Measurements from ENCODE around the gene AHRR. TPM values are rescaled to one million over a fixed set of nuclear protein-coding genes. Genes with fewer than 3 reads are reported as not detected.
"Not testable (repeated sequence)": the region's sequence is repeated elsewhere in the genome, so short reads cannot be mapped to it uniquely, and the experiment has no call there.

AHRR gene
- 1.1 and 1.3 TPM in 2 replicates for polyA plus RNA-seq (2013)

GRCh38 chr5:321230-321725 lies at the start of gene AHRR:
AHRR (plus strand) TSS chr5:321714; CDS start chr5:343903, 22,189 bp downstream.
- no peaks in the 10 kb centered on the region for H3K79me2 ChIP-seq (ENCODE audit: control insufficient read depth, insufficient read depth, low read length, poor library complexity)
- no peaks in the 10 kb centered on the region for H3K79me1 ChIP-seq (ENCODE audit: low read length)
- H4K8ac ChIP-seq (ENCODE audit: low read depth, low read length) = no peak within 1 kb of the TSS
- H3K27ac ChIP-seq (ENCODE audit: low read depth, low read length) = no peak within 1 kb of the TSS
- no peak within 1 kb of the TSS for H3K9ac ChIP-seq (ENCODE audit: low read length)
- H2BK120ac ChIP-seq (ENCODE audit: insufficient read depth, low read length, poor library complexity) = no peak within 1 kb of the TSS
- WGBS (ENCODE audit: extremely low coverage, insufficient coverage, insufficient read length) = no CpG with 5 or more reads among the region's 51 CpGs
- H4K12ac ChIP-seq (ENCODE audit: low read depth, low read length) = no peak within 1 kb of the TSS
- no peak within 1 kb of the TSS for H3K4ac ChIP-seq (ENCODE audit: low read depth, low read length)
- H3K36me3 ChIP-seq (ENCODE audit: control insufficient read depth in 1 of 2, insufficient read depth in 2 of 2, low read length in 2 of 2) = peaks cover 2% of the 10 kb centered on the region in 2 experiments
- no peak within 1 kb of the TSS for H3K18ac ChIP-seq (ENCODE audit: low read length)
- H3K4me2 ChIP-seq (ENCODE audit: low read length) = peak within 1 kb of the TSS; percentile 97
- no peak within 1 kb of the TSS for H2BK12ac ChIP-seq (ENCODE audit: low read length)
- peak within 1 kb of the TSS; percentile 65 for H3K4me3 ChIP-seq (ENCODE audit: low read depth, low read length)
- no peak within 1 kb of the TSS for H4K91ac ChIP-seq (ENCODE audit: low read depth, low read length)
- H3K4me1 ChIP-seq (ENCODE audit: control insufficient read depth in 1 of 2, insufficient read depth in 2 of 2, low read length in 2 of 2) = peaks cover 12 to 18% of the 10 kb centered on the region in 2 experiments
- no peak within 1 kb of the TSS for H2BK5ac ChIP-seq (ENCODE audit: low read depth, low read length, poor library complexity)
- peaks cover 40% of the 10 kb centered on the region for H3K27me3 ChIP-seq (ENCODE audit: insufficient read depth, low read length)
- no peak within 1 kb of the TSS for H3K23ac ChIP-seq (ENCODE audit: low read length)
- peaks cover 5% of the 10 kb centered on the region for H3K9me3 ChIP-seq (ENCODE audit: insufficient read depth, low read depth, low read length)
- H2AK5ac ChIP-seq (ENCODE audit: low read length) = no peak within 1 kb of the TSS
- DNase-seq = peak; percentile 56 to 79
- no peak within 1 kb of the TSS for H3K14ac ChIP-seq (ENCODE audit: low read length)
- H2AFZ ChIP-seq (ENCODE audit: insufficient read depth, low read length, poor library complexity) = no peak within 1 kb of the TSS

GRCh38 chr5:271828-272167 lies 49.7 kb upstream of the AHRR start:
- peak overlapping the region; percentile 61 for H3K27ac ChIP-seq (ENCODE audit: low read depth, low read length)
- H3K23ac ChIP-seq (ENCODE audit: low read length); H2BK12ac ChIP-seq (ENCODE audit: low read length); H3K79me2 ChIP-seq (ENCODE audit: control insufficient read depth, insufficient read depth, low read length, poor library complexity); H3K4me1 ChIP-seq (ENCODE audit: control insufficient read depth in 1 of 2, insufficient read depth in 2 of 2, low read length in 2 of 2); H3K27me3 ChIP-seq (ENCODE audit: insufficient read depth, low read length); H2AK5ac ChIP-seq (ENCODE audit: low read length); H3K9me3 ChIP-seq (ENCODE audit: insufficient read depth, low read depth, low read length); DNase-seq; H3K79me1 ChIP-seq (ENCODE audit: low read length): not testable (repeated sequence)
- no CpG with 5 or more reads among the region's 41 CpGs for WGBS (ENCODE audit: extremely low coverage, insufficient coverage, insufficient read length)
- H3K4me2 ChIP-seq (ENCODE audit: low read length) = peak overlapping the region; percentile 65
- H3K4me3 ChIP-seq (ENCODE audit: low read depth, low read length) = peak overlapping the region; percentile 97
- peak overlapping the region; percentile 48 for H2BK120ac ChIP-seq (ENCODE audit: insufficient read depth, low read length, poor library complexity)
- H3K18ac ChIP-seq (ENCODE audit: low read length) = peak overlapping the region; percentile 88
- H2BK5ac ChIP-seq (ENCODE audit: low read depth, low read length, poor library complexity) = peak overlapping the region; percentile 24
- H3K9ac ChIP-seq (ENCODE audit: low read length) = peak overlapping the region; percentile 94
- peak overlapping the region; percentile 34 for H4K12ac ChIP-seq (ENCODE audit: low read depth, low read length)
- peak overlapping the region; percentile 73 for H3K4ac ChIP-seq (ENCODE audit: low read depth, low read length)
- peak overlapping the region; percentile 85 for H4K8ac ChIP-seq (ENCODE audit: low read depth, low read length)
- peaks cover 13 to 15% of the 10 kb centered on the region in 2 experiments for H3K36me3 ChIP-seq (ENCODE audit: control insufficient read depth in 1 of 2, insufficient read depth in 2 of 2, low read length in 2 of 2)
- peak overlapping the region; percentile 80 for H4K91ac ChIP-seq (ENCODE audit: low read depth, low read length)
- peak overlapping the region; percentile 65 for H2AFZ ChIP-seq (ENCODE audit: insufficient read depth, low read length, poor library complexity)
- H3K14ac ChIP-seq (ENCODE audit: low read length) = peak overlapping the region; percentile 74

- H4K91ac ChIP-seq (ENCODE audit: low read depth, low read length); H2BK12ac ChIP-seq (ENCODE audit: low read length); DNase-seq; H3K9ac ChIP-seq (ENCODE audit: low read length); H4K8ac ChIP-seq (ENCODE audit: low read depth, low read length); H3K4me3 ChIP-seq (ENCODE audit: low read depth, low read length); H2BK120ac ChIP-seq (ENCODE audit: insufficient read depth, low read length, poor library complexity); H2AFZ ChIP-seq (ENCODE audit: insufficient read depth, low read length, poor library complexity); H3K4ac ChIP-seq (ENCODE audit: low read depth, low read length); H3K27ac ChIP-seq (ENCODE audit: low read depth, low read length); H3K23ac ChIP-seq (ENCODE audit: low read length); H3K27me3 ChIP-seq (ENCODE audit: insufficient read depth, low read length); H3K79me1 ChIP-seq (ENCODE audit: low read length); H2AK5ac ChIP-seq (ENCODE audit: low read length); H3K79me2 ChIP-seq (ENCODE audit: control insufficient read depth, insufficient read depth, low read length, poor library complexity); H3K9me3 ChIP-seq (ENCODE audit: insufficient read depth, low read depth, low read length); H3K14ac ChIP-seq (ENCODE audit: low read length); H4K12ac ChIP-seq (ENCODE audit: low read depth, low read length); H3K18ac ChIP-seq (ENCODE audit: low read length); H3K4me1 ChIP-seq (ENCODE audit: control insufficient read depth in 1 of 2, insufficient read depth in 2 of 2, low read length in 2 of 2); H2BK5ac ChIP-seq (ENCODE audit: low read depth, low read length, poor library complexity): not testable (repeated sequence)
- H3K4me2 ChIP-seq (ENCODE audit: low read length) = peak overlapping the region; percentile 23
- H3K36me3 ChIP-seq (ENCODE audit: control insufficient read depth in 1 of 2, insufficient read depth in 2 of 2, low read length in 2 of 2) = peaks cover 13 to 14% of the 10 kb centered on the region in 2 experiments
- WGBS (ENCODE audit: extremely low coverage, insufficient coverage, insufficient read length) = no CpG with 5 or more reads among the region's 9 CpGs
Measured at GRCh38 chr5:273091-273490, 48.4 kb upstream of the AHRR start.

GRCh38 chr5:273491-273890 lies 48.0 kb upstream of the AHRR start:
- not testable (repeated sequence) for H3K79me1 ChIP-seq (ENCODE audit: low read length); H3K9ac ChIP-seq (ENCODE audit: low read length); H3K9me3 ChIP-seq (ENCODE audit: insufficient read depth, low read depth, low read length); DNase-seq; H3K4me3 ChIP-seq (ENCODE audit: low read depth, low read length); H4K8ac ChIP-seq (ENCODE audit: low read depth, low read length); H2AK5ac ChIP-seq (ENCODE audit: low read length); H2BK5ac ChIP-seq (ENCODE audit: low read depth, low read length, poor library complexity); H3K14ac ChIP-seq (ENCODE audit: low read length); H3K4me2 ChIP-seq (ENCODE audit: low read length); H3K79me2 ChIP-seq (ENCODE audit: control insufficient read depth, insufficient read depth, low read length, poor library complexity); H2AFZ ChIP-seq (ENCODE audit: insufficient read depth, low read length, poor library complexity); H4K12ac ChIP-seq (ENCODE audit: low read depth, low read length); H4K91ac ChIP-seq (ENCODE audit: low read depth, low read length); H3K4me1 ChIP-seq (ENCODE audit: control insufficient read depth in 1 of 2, insufficient read depth in 2 of 2, low read length in 2 of 2); H3K18ac ChIP-seq (ENCODE audit: low read length); H2BK120ac ChIP-seq (ENCODE audit: insufficient read depth, low read length, poor library complexity); H2BK12ac ChIP-seq (ENCODE audit: low read length); H3K27me3 ChIP-seq (ENCODE audit: insufficient read depth, low read length); H3K27ac ChIP-seq (ENCODE audit: low read depth, low read length); H3K23ac ChIP-seq (ENCODE audit: low read length)
- Histone ChIP-seq H3K36me3 (ENCODE audit: control insufficient read depth in 1 of 2, insufficient read depth in 2 of 2, low read length in 2 of 2) (peaks cover 13 to 14% of the 10 kb centered on the region in 2 experiments), H3K4ac (ENCODE audit: low read depth, low read length) (peak overlapping the region; percentile 49)
- whole genome bisulfite sequencing (ENCODE audit: extremely low coverage, insufficient coverage, insufficient read length) = no CpG with 5 or more reads among the region's 7 CpGs
